ENCODE data around the gene ITIH1.
A peak's percentile ranks its signal among the peaks of the same experiment; 100 is the strongest.

Gene ITIH1

DNA sequence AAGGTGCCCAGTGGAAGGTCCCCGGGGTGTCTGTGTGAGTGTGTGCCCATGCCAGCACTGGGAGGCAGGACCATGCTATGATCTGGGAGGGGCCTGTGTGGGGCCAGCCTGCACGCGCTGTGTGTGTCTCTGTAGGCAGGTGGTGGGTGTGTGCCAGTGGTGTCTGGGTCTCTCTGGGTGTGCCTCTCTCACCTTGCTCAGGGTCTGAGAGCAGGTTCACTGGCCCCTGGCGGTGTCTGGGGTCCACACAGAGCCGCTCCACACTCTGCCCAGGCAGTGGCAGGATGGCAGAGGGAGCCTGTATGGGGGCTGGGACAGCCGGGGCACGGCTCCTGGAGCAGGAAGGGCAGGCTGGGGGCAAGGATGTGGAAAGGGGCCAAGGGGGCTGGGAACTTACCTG lies 40.5 kb downstream of the ITIH1 start:
- no peaks in the 10 kb centered on the region for H3K27me3 ChIP-seq (ENCODE audit: insufficient read depth, poor library complexity, severe bottlenecking)
- DNase-seq (ENCODE audit: low spot score) (no peak), ATAC-seq (ENCODE audit: low read depth) (no peak)
- H3K9me3 ChIP-seq (ENCODE audit: severe bottlenecking) = no peaks in the 10 kb centered on the region
- TF ChIP-seq, protein P1, sequence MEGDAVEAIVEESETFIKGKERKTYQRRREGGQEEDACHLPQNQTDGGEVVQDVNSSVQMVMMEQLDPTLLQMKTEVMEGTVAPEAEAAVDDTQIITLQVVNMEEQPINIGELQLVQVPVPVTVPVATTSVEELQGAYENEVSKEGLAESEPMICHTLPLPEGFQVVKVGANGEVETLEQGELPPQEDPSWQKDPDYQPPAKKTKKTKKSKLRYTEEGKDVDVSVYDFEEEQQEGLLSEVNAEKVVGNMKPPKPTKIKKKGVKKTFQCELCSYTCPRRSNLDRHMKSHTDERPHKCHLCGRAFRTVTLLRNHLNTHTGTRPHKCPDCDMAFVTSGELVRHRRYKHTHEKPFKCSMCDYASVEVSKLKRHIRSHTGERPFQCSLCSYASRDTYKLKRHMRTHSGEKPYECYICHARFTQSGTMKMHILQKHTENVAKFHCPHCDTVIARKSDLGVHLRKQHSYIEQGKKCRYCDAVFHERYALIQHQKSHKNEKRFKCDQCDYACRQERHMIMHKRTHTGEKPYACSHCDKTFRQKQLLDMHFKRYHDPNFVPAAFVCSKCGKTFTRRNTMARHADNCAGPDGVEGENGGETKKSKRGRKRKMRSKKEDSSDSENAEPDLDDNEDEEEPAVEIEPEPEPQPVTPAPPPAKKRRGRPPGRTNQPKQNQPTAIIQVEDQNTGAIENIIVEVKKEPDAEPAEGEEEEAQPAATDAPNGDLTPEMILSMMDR (IDR thresholded peaks at IDR 0.05; ENCODE audit: poor library complexity, severe bottlenecking) = no peak
- H3K36me3 ChIP-seq (ENCODE audit: low read depth) = no peaks in the 10 kb centered on the region
- no peak overlapping the region for H3K4me3 ChIP-seq (ENCODE audit: severe bottlenecking)
- H3K4me1 ChIP-seq (ENCODE audit: insufficient read depth, poor library complexity, severe bottlenecking) = no peaks in the 10 kb centered on the region
- no peak overlapping the region for H3K27ac ChIP-seq (ENCODE audit: poor library complexity, severe bottlenecking)

DNA sequence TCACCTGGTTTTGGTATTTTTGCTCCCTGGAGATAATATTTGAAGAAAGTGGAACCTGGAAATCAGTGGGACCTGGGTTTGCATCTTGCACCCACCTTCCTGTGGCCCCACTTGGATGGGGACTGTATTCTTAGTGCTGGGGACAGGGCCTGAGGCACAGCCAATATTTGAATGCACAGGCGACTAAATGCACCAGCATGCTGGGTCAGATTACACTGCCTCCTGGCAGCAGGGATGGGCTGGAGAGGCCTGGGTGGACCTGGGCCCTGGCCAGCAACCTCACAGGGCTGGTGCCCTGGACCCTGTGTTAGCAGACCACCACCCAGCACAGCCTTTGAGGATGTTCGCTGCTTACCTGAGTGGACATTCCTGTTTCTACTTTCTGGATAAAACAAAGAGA lies 42.5 kb downstream of the ITIH1 start:
- no peak overlapping the region for H3K27ac ChIP-seq (ENCODE audit: poor library complexity, severe bottlenecking)
- no peaks in the 10 kb centered on the region for H3K4me1 ChIP-seq (ENCODE audit: insufficient read depth, poor library complexity, severe bottlenecking)
- no peak for ATAC-seq (ENCODE audit: low read depth)
- DNase-seq (ENCODE audit: low spot score) = no peak
- no peaks in the 10 kb centered on the region for H3K36me3 ChIP-seq (ENCODE audit: low read depth)
- H3K4me3 ChIP-seq (ENCODE audit: severe bottlenecking) = no peak overlapping the region
- H3K9me3 ChIP-seq (ENCODE audit: severe bottlenecking) = no peaks in the 10 kb centered on the region
- H3K27me3 ChIP-seq (ENCODE audit: insufficient read depth, poor library complexity, severe bottlenecking) = no peaks in the 10 kb centered on the region
- TF ChIP-seq, protein P1 (IDR thresholded peaks at IDR 0.05; ENCODE audit: poor library complexity, severe bottlenecking) = no peak

GRCh38 chr3:52820736-52821135 lies 43.3 kb downstream of the ITIH1 start:
- ATAC-seq (ENCODE audit: low read depth) (no peak), DNase-seq (ENCODE audit: low spot score) (no peak)
- Histone ChIP-seq H3K9me3 (ENCODE audit: severe bottlenecking) (no peaks in the 10 kb centered on the region), H3K36me3 (ENCODE audit: low read depth) (no peaks in the 10 kb centered on the region), H3K4me1 (ENCODE audit: insufficient read depth, poor library complexity, severe bottlenecking) (no peaks in the 10 kb centered on the region), H3K4me3 (ENCODE audit: severe bottlenecking) (no peak overlapping the region), H3K27me3 (ENCODE audit: insufficient read depth, poor library complexity, severe bottlenecking) (no peaks in the 10 kb centered on the region), H3K27ac (ENCODE audit: poor library complexity, severe bottlenecking) (no peak overlapping the region)
- TF ChIP-seq, protein P1 (IDR thresholded peaks at IDR 0.05; ENCODE audit: poor library complexity, severe bottlenecking) = peak; percentile 34

DNA sequence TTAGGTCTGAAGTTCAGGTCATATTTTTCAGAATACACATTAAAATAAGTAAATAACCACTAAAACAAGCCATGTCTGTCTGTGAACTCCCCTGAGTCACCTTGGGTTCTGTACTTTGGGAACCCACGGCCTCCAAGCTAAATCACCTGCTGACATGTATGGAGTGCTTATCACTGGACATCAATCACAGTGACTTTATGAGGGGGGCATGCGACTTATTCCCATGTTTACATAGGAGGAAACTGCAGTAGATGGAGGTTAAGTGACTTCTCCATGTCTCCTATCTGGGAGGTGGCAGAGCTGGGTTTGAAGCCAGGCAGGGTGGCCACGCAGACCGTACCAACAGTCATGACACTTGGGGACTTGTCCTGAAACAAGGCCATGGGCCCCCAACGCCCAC lies 45.0 kb downstream of the ITIH1 start:
- no peaks in the 10 kb centered on the region for H3K36me3 ChIP-seq (ENCODE audit: low read depth)
- no peak overlapping the region for H3K4me3 ChIP-seq (ENCODE audit: severe bottlenecking)
- no peaks in the 10 kb centered on the region for H3K4me1 ChIP-seq (ENCODE audit: insufficient read depth, poor library complexity, severe bottlenecking)
- H3K9me3 ChIP-seq (ENCODE audit: severe bottlenecking) = no peaks in the 10 kb centered on the region
- TF ChIP-seq, protein P1 (IDR thresholded peaks at IDR 0.05; ENCODE audit: poor library complexity, severe bottlenecking) = no peak
- no peak for DNase-seq (ENCODE audit: low spot score)
- H3K27me3 ChIP-seq (ENCODE audit: insufficient read depth, poor library complexity, severe bottlenecking) = no peaks in the 10 kb centered on the region
- no peak overlapping the region for H3K27ac ChIP-seq (ENCODE audit: poor library complexity, severe bottlenecking)
- ATAC-seq (ENCODE audit: low read depth) = no peak

DNA sequence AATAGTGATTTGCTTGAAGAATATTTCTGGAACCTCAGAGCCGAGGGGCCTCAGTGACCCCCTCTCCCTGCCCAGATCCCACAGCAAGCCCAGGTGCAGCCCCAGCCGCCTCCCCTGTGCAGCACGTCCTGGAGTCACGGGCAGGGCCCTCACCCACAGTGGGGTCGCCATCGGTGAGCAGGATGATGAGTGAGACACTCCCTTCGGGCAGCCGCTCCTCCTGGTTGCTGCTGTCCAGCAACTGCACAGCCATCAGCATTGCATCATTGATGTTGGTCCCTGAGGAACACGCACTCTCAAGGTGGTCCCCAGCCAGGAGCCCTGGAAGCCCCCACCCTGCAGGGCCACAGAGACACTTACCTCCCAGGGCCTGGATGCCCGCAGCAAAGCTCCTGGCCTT lies 46.6 kb downstream of the ITIH1 start:
- no peak for DNase-seq (ENCODE audit: low spot score)
- Histone ChIP-seq H3K4me3 (ENCODE audit: severe bottlenecking) (no peak overlapping the region), H3K36me3 (ENCODE audit: low read depth) (no peaks in the 10 kb centered on the region), H3K9me3 (ENCODE audit: severe bottlenecking) (no peaks in the 10 kb centered on the region), H3K4me1 (ENCODE audit: insufficient read depth, poor library complexity, severe bottlenecking) (no peaks in the 10 kb centered on the region), H3K27me3 (ENCODE audit: insufficient read depth, poor library complexity, severe bottlenecking) (no peaks in the 10 kb centered on the region), H3K27ac (ENCODE audit: poor library complexity, severe bottlenecking) (no peak overlapping the region)
- TF ChIP-seq, protein P1 (IDR thresholded peaks at IDR 0.05; ENCODE audit: poor library complexity, severe bottlenecking) = no peak
- no peak for ATAC-seq (ENCODE audit: low read depth)
